SK-N-SH treated with all-trans-retinoic acid at 6 μM for 48 hours (cell line): Measurements from ENCODE around the gene ZNF484.

Experiments
- ISL1 ChIP-seq: fragments of 250-450 bp; sonication (Bioruptor Pico); IDR thresholded peaks from 2 replicates; pipeline ENCODE4 v2.1.2; 2022; ENCODE audit warnings: mild to moderate bottlenecking, moderate library complexity
- PATZ1 ChIP-seq: fragments of 250-450 bp; sonication (Bioruptor Pico); IDR thresholded peaks from 2 replicates; pipeline ENCODE4 v1.8.0; 2020; ENCODE audit warnings: mild to moderate bottlenecking, moderate library complexity, borderline replicate concordance
- PPARA ChIP-seq: fragments of 250-450 bp; sonication (Bioruptor Pico); IDR thresholded peaks from 2 replicates; pipeline ENCODE4 v1.5.0; 2020; ENCODE audit warnings: mild to moderate bottlenecking, borderline replicate concordance
- ZC3H10 ChIP-seq: fragments of 250-450 bp; sonication (Bioruptor Pico); IDR thresholded peaks from 2 replicates; pipeline ENCODE4 v1.5.1; 2021; ENCODE audit warnings: mild to moderate bottlenecking, moderate library complexity
- ZFP3 ChIP-seq: fragments of 250-450 bp; sonication (Bioruptor Pico); IDR thresholded peaks from 2 replicates; pipeline ENCODE4 v1.5.0; 2020; ENCODE audit warnings: mild to moderate bottlenecking, moderate library complexity
- ZNF70 ChIP-seq: fragments of 450-650 bp; formaldehyde crosslinking; IDR thresholded peaks from 2 replicates; pipeline ENCODE4 v1.5.0; 2020; ENCODE audit warnings: mild to moderate bottlenecking, moderate library complexity
- TF ChIP-seq, protein P1 (sequence below): fragments of 250-450 bp; sonication (Bioruptor Pico); IDR thresholded peaks from 2 replicates; pipeline ENCODE4 v1.8.0; 2021; ENCODE audit warnings: low read depth, mild to moderate bottlenecking, moderate library complexity, borderline replicate concordance
- TF ChIP-seq, protein P2 (sequence below): fragments of 250-450 bp; sonication (Bioruptor Pico); IDR thresholded peaks from 2 replicates; pipeline ENCODE4 v1.5.1; 2020; ENCODE audit warnings: low read depth, mild to moderate bottlenecking, moderate library complexity

DNA sequence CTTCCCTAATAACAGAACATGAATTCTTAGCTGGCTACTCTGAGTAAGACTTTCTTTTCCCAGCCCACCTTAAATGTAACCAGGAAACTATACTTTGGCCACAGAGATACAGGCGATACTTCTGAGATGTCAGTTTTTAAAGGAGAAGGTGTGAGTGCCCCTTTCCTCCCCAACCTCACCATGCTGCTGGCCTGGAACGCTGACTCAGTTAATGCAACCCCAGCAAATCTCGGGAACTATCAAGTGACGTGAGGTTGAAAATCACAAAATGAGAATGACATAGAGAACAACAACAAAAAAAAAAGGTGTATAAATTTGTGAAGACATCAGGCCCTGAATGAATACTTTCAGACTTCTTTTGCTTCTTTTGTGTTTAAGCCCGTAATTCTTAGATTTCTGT, 13.7 kb downstream of the ZNF484 start:
- TF ChIP-seq PPARA (CRISPR knock-in tag), result no peak
- no peak for TF ChIP-seq ZC3H10 (CRISPR knock-in tag)
- TF ChIP-seq, protein P1, sequence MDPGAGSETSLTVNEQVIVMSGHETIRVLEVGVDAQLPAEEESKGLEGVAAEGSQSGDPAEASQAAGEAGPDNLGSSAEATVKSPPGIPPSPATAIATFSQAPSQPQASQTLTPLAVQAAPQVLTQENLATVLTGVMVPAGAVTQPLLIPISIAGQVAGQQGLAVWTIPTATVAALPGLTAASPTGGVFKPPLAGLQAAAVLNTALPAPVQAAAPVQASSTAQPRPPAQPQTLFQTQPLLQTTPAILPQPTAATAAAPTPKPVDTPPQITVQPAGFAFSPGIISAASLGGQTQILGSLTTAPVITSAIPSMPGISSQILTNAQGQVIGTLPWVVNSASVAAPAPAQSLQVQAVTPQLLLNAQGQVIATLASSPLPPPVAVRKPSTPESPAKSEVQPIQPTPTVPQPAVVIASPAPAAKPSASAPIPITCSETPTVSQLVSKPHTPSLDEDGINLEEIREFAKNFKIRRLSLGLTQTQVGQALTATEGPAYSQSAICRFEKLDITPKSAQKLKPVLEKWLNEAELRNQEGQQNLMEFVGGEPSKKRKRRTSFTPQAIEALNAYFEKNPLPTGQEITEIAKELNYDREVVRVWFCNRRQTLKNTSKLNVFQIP (CRISPR knock-in tag), result no peak
- TF ChIP-seq ZNF70 (CRISPR knock-in tag), result no peak
- TF ChIP-seq ISL1 (CRISPR knock-in tag), result no peak
- TF ChIP-seq, protein P2, sequence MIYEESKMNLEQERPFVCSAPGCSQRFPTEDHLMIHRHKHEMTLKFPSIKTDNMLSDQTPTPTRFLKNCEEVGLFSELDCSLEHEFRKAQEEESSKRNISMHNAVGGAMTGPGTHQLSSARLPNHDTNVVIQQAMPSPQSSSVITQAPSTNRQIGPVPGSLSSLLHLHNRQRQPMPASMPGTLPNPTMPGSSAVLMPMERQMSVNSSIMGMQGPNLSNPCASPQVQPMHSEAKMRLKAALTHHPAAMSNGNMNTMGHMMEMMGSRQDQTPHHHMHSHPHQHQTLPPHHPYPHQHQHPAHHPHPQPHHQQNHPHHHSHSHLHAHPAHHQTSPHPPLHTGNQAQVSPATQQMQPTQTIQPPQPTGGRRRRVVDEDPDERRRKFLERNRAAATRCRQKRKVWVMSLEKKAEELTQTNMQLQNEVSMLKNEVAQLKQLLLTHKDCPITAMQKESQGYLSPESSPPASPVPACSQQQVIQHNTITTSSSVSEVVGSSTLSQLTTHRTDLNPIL, result no peak
- TF ChIP-seq ZFP3 (CRISPR knock-in tag), result no peak
- no peak for TF ChIP-seq PATZ1 (CRISPR knock-in tag)
